GM12878 (cell line): ENCODE data around the gene AIG1.

Experiments
- BHLHE40 ChIP-seq, 2 experiments: fragments of 450-650 bp in 1 of 2; IDR thresholded peaks; 2 replicates each; pipeline ENCODE4 v1.6.1; 2011 to 2017; ENCODE audit warnings: low read depth in 2 of 2, borderline replicate concordance in 1 of 2, improper control_type of control experiment in 1 of 2, low read length in 1 of 2, mild to moderate bottlenecking in 1 of 2
- CREB1 ChIP-seq: IDR thresholded peaks from 2 replicates; pipeline ENCODE4 v1.6.1; 2012; ENCODE audit warnings: low read depth, mild to moderate bottlenecking, inconsistent platforms
- EZH2 ChIP-seq: IDR thresholded peaks from 2 replicates; pipeline ENCODE4 v1.6.1; 2012; ENCODE audit warnings: low read depth, mild to moderate bottlenecking, control low read depth, inconsistent platforms, low read length, borderline replicate concordance; ENCODE audit not compliant: control insufficient read depth
- FOXK2 ChIP-seq: fragments of 450-650 bp; IDR thresholded peaks from 2 replicates; pipeline ENCODE4 v1.6.1; 2017; ENCODE audit warnings: mild to moderate bottlenecking, moderate library complexity
- NRF1 ChIP-seq: conservative IDR thresholded peaks from 2 replicates; pipeline ENCODE4 v1.6.1; 2011; ENCODE audit warnings: mild to moderate bottlenecking, low read depth, low read length, improper control_type of control experiment
- POLR2A ChIP-seq: IDR thresholded peaks from 2 replicates; pipeline ENCODE4 v1.6.1; 2011; ENCODE audit warnings: low read depth, mild to moderate bottlenecking, low read length
- POLR2AphosphoS5 ChIP-seq: IDR thresholded peaks from 2 replicates; pipeline ENCODE4 v1.6.1; 2011; ENCODE audit warnings: mild to moderate bottlenecking, low read length, inconsistent platforms
- SP1 ChIP-seq: IDR thresholded peaks from one replicate; pipeline ENCODE4 v1.6.1; 2011; ENCODE audit warnings: low read depth, low read length
- ZBTB11 ChIP-seq: fragments of 450-650 bp; formaldehyde crosslinking; IDR thresholded peaks from 2 replicates; pipeline ENCODE4 v1.5.0; 2022; ENCODE audit warnings: mild to moderate bottlenecking, missing genetic modification characterization
- ZNF274 ChIP-seq: IDR thresholded peaks from one replicate; pipeline ENCODE4 v1.8.0; 2011; ENCODE audit not compliant: insufficient read length, insufficient read depth
- TF ChIP-seq, protein P1 (sequence below), 3 experiments: IDR thresholded peaks in 2 of 3; conservative IDR thresholded peaks in 1 of 3; 2 replicates each; pipeline ENCODE4 v1.5.1; 2011; ENCODE audit warnings: low read depth in 3 of 3, low read length in 3 of 3, mild to moderate bottlenecking in 3 of 3, control low read depth in 2 of 3, moderate library complexity in 2 of 3, inconsistent platforms in 1 of 3, mixed read lengths in 1 of 3; ENCODE audit not compliant: control insufficient read depth in 2 of 3, insufficient read depth in 1 of 3; ENCODE audit errors: extremely low read depth in 1 of 3

DNA sequence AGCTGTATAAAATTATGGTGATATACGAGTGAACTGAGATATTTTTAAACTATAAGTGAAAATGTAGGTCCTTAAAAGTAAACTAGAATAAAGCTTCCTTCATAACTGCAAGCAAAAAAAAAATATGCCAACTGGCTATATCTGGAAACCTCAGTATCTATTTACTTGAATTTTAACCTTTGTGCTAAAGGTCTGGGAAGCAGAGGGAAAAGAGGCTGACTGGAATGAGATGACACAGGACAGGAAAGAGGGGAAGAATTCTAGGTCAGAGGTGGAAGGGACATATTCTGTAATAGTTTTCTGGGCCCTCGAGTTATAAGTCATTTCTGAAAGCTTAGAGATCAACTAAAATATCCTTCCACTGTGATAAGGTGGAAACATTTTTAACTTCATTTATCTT is 46.8 kb downstream of the AIG1 start:
- TF ChIP-seq POLR2AphosphoS5 (no peak), EZH2 (no peak), SP1 (no peak), BHLHE40 (IDR thresholded peaks at IDR 0.05; ENCODE audit: borderline replicate concordance in 1 of 2, low read depth in 2 of 2, low read length in 1 of 2) (no peak), FOXK2 (no peak), CREB1 (no peak), NRF1 (no peak), ZNF274 (no peak), POLR2A (no peak), ZBTB11 (CRISPR knock-in tag) (no peak)
- TF ChIP-seq, protein P1, sequence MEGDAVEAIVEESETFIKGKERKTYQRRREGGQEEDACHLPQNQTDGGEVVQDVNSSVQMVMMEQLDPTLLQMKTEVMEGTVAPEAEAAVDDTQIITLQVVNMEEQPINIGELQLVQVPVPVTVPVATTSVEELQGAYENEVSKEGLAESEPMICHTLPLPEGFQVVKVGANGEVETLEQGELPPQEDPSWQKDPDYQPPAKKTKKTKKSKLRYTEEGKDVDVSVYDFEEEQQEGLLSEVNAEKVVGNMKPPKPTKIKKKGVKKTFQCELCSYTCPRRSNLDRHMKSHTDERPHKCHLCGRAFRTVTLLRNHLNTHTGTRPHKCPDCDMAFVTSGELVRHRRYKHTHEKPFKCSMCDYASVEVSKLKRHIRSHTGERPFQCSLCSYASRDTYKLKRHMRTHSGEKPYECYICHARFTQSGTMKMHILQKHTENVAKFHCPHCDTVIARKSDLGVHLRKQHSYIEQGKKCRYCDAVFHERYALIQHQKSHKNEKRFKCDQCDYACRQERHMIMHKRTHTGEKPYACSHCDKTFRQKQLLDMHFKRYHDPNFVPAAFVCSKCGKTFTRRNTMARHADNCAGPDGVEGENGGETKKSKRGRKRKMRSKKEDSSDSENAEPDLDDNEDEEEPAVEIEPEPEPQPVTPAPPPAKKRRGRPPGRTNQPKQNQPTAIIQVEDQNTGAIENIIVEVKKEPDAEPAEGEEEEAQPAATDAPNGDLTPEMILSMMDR (IDR thresholded peaks at IDR 0.05 in 2 of 3, conservative IDR thresholded peaks at IDR 0.05 in 1 of 3; ENCODE audit: control insufficient read depth in 2 of 3, extremely low read depth in 1 of 3, insufficient read depth in 1 of 3, low read depth in 3 of 3, low read length in 3 of 3), result no peak
